LHCN-M2 (cell line): ENCODE data around the gene ARG2. TPM values are rescaled to one million over a fixed set of nuclear protein-coding genes. Genes with fewer than 3 reads are reported as not detected.
"Not testable (repeated sequence)": the region's sequence is repeated elsewhere in the genome, so short reads cannot be mapped to it uniquely, and the experiment has no call there.

Experiments
- DNase-seq: peaks from one replicate; pipeline ENCODE4 v3.0.0-alpha.2; 2012; ENCODE audit warnings: low read depth
- total RNA-seq: library from RNA; depleted of rRNA; stranded (reverse); fragments of >200 nt; gene quantifications from 2 replicates; pipeline ENCODE4 v1.2.3, GENCODE V29; 2014

The ARG2 gene
- total RNA-seq, 1 experiment from 2014 or later: 0.80 TPM

GRCh38 chr14:67584978-67585377 lies 34.7 kb upstream of the ARG2 start:
- DNase-seq: no peak

DNA sequence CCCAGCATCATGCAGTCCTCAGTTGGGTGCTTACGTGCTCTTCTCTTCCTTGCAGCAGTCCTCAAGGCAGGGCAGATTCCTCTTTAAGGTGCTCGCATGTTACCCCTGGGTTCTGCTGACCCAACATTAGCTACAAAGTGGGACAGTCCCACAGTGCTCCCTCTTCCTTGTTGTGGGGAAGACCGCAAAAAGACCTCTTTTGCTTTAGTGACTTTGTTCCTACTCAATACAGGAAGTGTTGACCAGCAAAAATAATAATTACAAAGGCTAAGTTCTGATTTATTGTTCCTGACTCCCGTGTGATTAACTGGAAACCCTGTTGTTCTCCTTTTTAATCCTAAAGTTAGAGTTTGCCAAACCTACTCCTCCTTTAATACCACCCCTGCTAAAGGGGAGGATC lies 33.4 kb upstream of the ARG2 start:
- DNase-seq: no peak

DNA sequence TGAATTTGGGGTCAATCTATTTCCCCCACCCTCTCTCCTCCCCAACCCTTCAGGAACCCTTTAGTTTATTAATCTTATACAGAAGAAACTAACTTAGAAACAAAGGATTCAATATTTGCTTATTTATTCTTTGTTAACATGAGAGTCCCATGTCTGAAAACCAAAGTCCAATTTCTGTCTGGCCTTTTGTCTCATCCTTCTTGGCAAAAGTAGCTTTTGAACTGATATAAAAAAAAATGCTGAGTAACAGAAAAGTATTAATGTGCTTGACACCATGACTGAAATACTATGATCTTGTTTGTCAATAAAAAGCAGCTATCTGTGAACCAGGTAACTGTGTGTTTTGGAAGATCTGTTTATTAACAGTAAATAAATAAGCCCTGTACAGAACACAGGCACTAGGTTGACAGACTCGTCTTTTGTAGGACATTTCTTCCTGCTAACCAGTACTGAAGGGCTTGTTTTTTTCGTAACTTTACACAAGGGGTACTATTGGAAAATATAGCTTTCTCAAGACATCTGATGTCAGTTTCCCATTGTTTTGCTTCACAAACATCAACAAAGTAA lies 30.4 kb upstream of the ARG2 start:
- DNase-seq: no peak

DNA sequence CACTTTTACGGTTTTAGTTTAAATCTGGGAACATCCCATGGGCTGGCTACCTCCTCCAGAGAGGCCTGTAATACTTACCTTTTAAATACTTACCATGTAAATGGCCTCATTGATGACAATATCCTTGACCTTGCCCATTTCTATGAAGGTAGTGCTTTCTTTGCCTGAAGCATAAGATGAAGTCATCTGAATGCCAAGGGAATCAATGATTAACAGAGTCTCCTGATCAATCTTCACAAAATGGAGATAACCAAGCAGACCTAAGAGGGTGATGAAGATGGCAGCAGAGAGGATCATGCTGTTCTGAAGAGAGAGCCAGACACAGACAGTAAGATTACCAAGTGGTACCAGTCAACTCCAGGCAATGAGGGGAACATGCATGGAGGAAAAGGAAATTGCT lies 26.1 kb upstream of the ARG2 start:
- DNase-seq: not testable (repeated sequence)

DNA sequence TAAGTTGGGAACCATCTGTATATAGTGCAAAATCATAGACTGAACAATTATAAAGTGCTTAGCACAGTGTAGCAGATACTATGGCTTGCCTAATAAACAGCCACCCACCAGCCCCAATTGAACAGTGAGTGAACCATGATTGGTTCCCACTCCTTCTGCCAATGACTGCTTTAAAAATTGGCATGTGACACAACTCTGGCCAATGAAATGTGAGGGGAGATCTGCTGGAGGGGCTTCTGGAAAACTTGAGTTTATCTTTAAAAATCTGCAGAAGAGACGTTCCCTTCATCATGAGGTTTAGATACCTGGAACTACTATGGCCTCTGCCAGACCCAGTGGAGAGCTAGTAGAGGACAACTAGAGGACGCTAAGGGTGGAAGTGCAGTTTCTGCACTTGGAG lies 24.3 kb upstream of the ARG2 start:
- DNase-seq: no peak

DNA sequence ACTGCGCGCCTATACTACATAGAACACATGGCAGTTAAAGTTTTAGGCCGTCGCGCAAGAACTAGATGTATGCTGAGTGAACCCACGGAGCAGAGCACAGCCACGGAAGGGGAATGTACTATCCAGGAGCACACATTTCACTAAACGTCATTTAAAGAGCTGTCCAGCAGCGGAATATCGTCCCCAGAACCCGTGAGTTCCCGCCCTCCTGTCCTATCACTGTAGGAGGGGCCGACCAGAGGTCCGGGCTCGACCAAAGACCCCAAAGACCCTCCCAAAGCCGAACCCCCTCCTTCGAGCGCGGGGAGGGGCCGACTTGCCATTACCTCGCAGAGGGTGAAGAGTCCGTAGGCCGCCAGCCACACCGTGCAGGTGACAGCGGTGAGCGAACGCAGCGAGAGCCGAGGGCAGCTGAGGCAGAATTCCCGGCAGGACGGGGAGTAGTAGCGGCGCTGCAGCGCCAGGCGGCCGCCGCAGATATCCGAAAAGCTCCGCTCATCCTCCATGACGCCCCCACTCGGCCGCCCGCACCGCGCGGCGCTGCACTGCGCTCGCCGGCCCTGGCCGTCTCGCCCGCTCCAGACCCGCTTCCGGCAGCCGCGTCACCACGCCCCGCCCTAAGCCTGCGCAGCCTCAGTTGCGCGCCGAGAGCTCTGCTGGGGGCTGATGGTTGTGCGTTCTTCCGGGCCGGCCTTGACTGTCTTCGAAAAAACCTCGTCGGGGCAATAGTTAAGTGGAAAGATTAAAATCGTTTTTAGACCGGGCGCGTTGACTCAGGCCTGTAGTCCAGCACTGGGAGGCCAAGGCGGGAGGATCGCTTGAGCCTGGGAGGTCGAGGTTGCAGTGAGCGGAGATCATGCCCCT lies 19.8 kb upstream of the ARG2 start, which contains the start of gene PIGH:
TSS of gene PIGH (minus strand) at position 571 of the 864 bp plus-strand sequence. CDS start at position 506, 65 bp downstream.
- peak; percentile 75 for DNase-seq

DNA sequence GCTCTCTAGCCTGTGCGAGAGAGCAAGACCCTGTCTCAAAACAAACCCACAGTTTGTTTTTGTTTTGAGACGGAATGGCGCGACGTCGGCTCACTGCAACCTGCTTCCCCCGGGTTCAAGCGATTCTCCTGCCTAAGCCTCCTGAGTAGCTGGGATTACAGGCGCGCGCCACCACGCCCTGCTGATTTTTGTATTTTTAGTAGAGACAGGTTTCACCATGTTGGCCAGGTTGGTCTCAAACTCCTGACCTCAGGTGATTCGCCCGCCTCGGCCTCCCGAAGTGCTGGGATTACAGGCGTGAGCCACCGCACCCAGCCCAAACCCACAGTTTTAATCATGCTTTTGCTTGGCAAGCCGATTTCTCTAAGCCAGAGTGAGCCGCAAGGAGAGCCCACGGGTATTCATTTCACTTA lies 19.2 kb upstream of the ARG2 start:
- DNase-seq: not testable (repeated sequence)

- no peak for DNase-seq
Measured at GRCh38 chr14:67602076-67602475, 17.6 kb upstream of the ARG2 start.

DNA sequence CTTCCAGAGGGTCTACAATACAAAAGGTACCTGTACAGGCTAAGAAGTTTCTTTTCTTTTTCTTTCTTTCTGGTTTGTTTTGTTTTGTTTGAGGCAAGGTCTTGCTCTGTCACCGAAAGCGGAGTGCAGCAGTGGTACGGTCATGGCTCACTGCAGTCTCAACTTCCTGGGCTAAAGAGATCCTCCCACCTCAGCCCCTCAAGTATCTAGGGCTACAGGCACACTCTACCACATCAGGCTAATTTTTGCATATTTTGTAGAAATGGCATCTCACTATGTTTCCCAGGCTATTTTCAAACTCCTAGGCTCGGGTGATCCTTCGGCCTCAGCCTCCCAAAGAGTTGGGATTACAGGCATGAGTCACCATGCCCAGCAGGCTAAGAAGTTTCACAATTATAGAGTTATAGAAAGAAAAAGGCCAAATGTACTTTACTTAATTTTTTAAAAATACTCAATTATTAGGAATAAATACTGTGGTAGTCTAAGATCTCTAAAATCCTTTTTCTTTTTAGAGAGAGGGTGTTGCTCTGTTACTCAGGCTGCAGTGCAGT lies 16.6 kb upstream of the ARG2 start:
- no peak for DNase-seq

DNA sequence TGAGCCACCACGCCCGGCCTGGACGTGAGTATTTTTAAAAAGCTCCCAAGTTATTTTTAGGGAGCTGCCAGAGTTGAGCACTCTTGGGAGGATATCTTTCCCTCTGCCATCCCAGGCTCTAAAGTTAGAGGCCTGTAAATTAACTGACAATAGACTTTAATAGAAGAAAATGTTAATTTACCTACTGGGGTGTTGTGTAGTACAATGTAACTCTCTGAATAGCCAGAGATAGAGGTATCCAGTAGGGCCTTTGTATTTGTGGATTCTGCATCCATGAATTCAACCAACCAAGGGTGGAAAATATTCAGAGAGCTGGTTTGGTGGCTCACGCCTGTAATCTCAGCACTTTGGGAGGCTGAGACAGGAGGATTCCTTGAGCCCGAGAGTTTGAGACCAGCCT lies 12.1 kb upstream of the ARG2 start:
- no peak for DNase-seq

- no peak for DNase-seq
Measured at GRCh38 chr14:67609642-67610310, 9.9 kb upstream of the ARG2 start.

DNA sequence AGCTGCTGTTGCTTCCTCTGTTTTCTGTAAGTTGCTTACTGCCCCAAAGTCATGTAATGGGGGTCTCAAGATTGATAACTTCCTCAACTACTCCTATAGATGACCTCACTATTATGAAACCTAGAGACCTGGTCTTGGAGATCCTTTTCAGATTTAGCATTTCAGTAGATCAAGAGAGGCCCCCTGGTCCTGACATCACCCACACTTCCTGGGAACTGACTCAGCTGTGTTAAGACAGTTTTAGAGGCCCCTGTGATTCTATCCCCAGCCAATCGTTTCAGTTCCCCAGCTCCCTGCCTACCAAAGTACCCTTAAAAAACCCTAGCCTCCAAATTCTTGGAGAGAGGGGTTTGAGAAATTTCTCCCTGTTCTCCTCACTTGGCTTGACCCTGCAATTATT lies 9.2 kb upstream of the ARG2 start:
- no peak for DNase-seq

GRCh38 chr14:67618617-67619063 lies 1.1 kb upstream of the ARG2 start:
- DNase-seq: peak; percentile 75

- DNase-seq: no peak
Measured at GRCh38 chr14:67620217-67620785, 581 bp downstream of the ARG2 start.

DNA sequence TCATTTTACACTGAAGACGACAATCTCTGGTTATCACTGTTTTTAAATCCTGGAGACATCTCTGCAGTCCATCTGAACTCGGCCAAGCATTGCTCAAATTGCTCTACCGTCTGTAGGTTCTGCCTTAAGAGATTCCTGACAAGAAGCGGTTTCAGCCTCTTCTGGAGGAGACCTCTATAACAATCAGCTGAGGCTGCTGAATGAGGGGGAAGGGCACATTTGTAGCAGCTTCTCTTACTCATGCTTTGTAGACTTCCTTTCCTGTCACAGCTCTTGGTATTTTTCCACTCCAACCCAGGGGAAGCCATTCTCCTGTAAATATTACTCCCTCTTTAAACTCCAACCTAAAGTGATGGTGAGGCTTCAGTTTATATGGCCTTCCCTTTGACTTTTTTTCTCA lies 3.0 kb downstream of the ARG2 start:
- peak; percentile 68 for DNase-seq

- DNase-seq: peak; percentile 31
Measured at GRCh38 chr14:67623114-67623513, 3.4 kb downstream of the ARG2 start.

DNA sequence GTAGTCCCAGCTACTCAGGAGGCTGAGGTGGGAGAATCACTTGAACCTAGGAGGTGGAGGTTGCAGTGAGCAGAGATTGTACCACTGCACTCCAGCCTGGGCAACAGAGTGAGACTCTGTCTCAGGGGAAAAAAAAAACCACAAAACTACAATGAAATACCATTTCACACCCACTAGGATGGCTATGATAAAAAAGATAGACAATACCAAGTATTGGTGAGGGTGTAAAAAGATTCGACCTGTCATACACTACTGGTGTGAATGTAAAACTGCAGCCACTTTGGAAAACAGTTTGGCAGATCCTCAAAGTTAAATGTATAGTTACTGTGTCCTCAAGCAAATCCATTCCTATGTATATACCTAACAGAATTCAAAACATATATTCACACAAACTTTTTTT lies 6.4 kb downstream of the ARG2 start:
- DNase-seq: not testable (repeated sequence)

DNA sequence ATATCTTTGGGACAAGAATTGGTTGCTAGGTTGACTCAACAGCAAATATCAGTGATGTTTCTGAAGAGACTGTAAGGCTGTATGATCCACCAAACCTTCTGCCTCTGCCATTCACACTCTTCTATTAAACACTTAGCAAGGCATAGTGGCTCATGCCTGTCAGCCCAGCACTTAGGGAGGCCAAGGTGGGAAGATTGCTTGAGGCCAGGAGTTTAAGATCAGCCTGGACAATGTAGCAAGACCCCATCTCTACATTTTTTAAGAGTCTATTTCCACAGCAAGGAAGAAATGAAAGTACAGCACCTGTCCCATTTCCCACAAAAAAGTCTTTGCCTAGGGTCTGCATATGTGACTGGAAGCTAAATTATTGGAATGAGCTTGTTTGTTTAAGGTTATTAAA lies 7.8 kb downstream of the ARG2 start:
- no peak for DNase-seq

- DNase-seq: no peak
Measured at GRCh38 chr14:67630186-67630585, 10.5 kb downstream of the ARG2 start.

GRCh38 chr14:67630938-67631337 lies 11.2 kb downstream of the ARG2 start:
- no peak for DNase-seq

- no peak for DNase-seq
Measured at GRCh38 chr14:67633451-67634147, 13.9 kb downstream of the ARG2 start.
